Muscle layer of duodenum (tissue), 2 donors: ENCODE results near the gene CMTM7.
"Not testable (repeated sequence)": the region's sequence is repeated elsewhere in the genome, so short reads cannot be mapped to it uniquely, and the experiment has no call there.

Experiments used
- H3K27ac ChIP-seq: one replicate; pipeline ENCODE4 v1.7.0; 2013; ENCODE audit warnings: mild to moderate bottlenecking, low read length
- H3K27me3 ChIP-seq: one replicate; pipeline ENCODE4 v1.7.0; 2013; ENCODE audit warnings: low read depth, mild to moderate bottlenecking, control low read depth, low read length
- H3K36me3 ChIP-seq, 2 donors: one replicate each; pipeline ENCODE4 v1.7.0; 2013; ENCODE audit warnings: low read length in 2 of 2, control low read depth in 1 of 2, mild to moderate bottlenecking in 1 of 2; ENCODE audit not compliant: insufficient read depth in 2 of 2, control insufficient read depth in 1 of 2
- H3K4me1 ChIP-seq, 2 donors: one replicate each; pipeline ENCODE4 v1.7.0; 2013; ENCODE audit warnings: low read length in 2 of 2, mild to moderate bottlenecking in 2 of 2, control low read depth in 1 of 2, moderate library complexity in 1 of 2; ENCODE audit not compliant: insufficient read depth in 2 of 2, control insufficient read depth in 1 of 2
- H3K4me3 ChIP-seq, 2 donors: one replicate each; pipeline ENCODE4 v1.7.0; 2013; ENCODE audit warnings: low read length in 2 of 2, low read depth in 1 of 2, mild to moderate bottlenecking in 1 of 2
- H3K9me3 ChIP-seq, 2 donors: one replicate each; pipeline ENCODE4 v1.7.0; 2013; ENCODE audit warnings: low read length in 2 of 2, control low read depth in 1 of 2, mild to moderate bottlenecking in 1 of 2; ENCODE audit not compliant: control insufficient read depth in 1 of 2
- donor health status: healthy.

Gene CMTM7

DNA sequence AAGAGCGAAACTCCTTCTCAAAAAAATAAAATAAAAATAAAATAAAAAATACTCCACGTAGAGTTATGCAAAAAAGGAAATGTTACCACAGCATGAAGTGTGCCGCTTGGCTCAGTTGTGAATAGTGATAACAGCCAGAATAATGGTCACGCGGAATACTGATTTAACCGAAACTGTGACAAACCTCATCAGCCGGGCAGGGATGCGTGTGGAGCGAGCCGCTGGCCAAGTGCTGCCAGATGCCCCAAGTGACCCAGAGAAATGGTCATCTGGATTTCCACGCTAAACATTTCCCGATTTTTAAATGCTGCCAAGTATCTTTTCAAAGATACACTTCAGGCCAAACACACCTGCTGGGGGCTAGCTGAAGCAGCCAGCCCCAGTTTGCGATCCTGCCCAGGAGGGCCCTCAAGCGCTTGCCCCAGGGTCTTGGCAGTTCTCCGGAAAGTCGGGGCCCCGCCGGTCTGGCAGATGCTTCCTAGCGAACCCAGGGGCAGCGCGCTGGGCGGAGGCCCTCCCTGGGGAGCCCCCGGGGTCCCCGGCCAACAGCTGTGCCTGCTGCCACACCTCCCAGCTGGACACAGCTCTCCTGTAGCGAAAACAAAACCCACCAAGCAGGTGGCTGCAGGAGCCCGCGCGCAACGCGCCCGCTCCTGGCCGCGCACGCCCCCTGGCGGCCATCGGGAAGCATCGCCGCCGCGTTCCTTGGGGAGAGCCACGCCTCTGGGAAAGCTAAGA is 75.8 kb downstream of the CMTM7 start:
- no peak overlapping the region for H3K27ac ChIP-seq
- H3K36me3 ChIP-seq, result no peaks in the 10 kb centered on the region
- H3K4me1 ChIP-seq, result peaks cover 0 to 9% of the 10 kb centered on the region in 2 donors

DNA sequence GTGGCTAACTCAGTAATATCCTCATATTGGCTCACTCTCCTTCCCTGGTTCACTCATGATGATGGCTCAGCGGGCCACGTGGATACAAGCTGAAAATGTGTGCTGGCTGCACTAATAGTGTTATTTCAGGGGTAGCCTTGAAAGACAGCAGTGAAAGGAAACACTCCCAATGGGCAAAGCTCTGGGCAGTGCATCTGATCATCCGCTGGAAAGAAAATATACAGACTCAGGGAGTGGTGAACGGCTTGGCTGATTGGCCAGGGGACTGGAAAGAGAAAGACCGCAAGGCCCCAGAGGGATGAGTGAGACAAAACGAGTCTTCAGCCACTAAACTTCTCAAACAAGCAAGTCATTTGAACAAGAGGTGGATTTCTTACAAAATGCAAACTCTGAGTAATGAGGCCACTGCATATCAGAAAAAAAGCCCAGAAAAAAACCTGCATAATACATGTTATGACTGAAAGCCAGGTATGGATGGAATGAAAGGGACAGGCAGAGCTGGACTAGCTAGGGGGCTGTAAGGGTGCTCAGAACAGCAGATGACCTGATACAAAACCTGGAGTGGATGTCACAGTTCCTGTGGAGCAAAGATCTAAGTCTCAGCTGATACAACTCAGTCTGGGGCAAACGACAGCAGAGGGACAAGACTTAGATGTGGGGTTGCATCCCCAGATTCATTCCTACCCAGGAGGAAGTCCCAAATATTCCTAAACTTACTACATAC is 77.7 kb downstream of the CMTM7 start:
- Histone ChIP-seq H3K9me3 (no peaks in the 10 kb centered on the region), H3K27ac (no peak overlapping the region), H3K4me1 (peaks cover 0 to 9% of the 10 kb centered on the region in 2 donors), H3K27me3 (no peaks in the 10 kb centered on the region), H3K36me3 (no peaks in the 10 kb centered on the region), H3K4me3 (no peak overlapping the region)

More for the DNA sequence above, 75.8 kb downstream of the CMTM7 start:
- Histone ChIP-seq H3K27me3 (no peaks in the 10 kb centered on the region), H3K4me3 (peak overlapping the region; percentile 42 to 54), H3K9me3 (no peaks in the 10 kb centered on the region)

DNA sequence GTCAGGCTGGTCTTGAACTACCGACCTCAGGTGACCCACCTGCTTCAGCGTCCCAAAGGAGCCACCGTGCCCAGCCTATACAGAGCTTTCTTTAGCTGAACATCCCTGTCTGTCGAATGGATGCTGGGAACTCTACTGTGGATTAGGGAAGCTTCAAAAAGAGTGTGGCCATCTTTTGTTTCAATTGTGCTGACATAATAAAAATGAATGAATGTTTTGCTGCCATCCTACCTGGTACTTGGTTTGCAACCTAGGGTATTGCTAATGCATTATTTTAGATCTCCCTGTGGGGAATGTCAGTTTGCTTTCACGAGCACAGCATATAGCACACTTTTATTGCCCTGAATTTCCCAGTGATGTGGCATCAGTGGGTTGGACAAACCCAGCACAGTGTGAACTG is 78.7 kb downstream of the CMTM7 start:
- H3K36me3 ChIP-seq, result no peaks in the 10 kb centered on the region
- H3K4me1 ChIP-seq, result peaks cover 0 to 9% of the 10 kb centered on the region in 2 donors
- no peak overlapping the region for H3K27ac ChIP-seq
- no peaks in the 10 kb centered on the region for H3K27me3 ChIP-seq
- no peak overlapping the region for H3K4me3 ChIP-seq
- H3K9me3 ChIP-seq, result no peaks in the 10 kb centered on the region

DNA sequence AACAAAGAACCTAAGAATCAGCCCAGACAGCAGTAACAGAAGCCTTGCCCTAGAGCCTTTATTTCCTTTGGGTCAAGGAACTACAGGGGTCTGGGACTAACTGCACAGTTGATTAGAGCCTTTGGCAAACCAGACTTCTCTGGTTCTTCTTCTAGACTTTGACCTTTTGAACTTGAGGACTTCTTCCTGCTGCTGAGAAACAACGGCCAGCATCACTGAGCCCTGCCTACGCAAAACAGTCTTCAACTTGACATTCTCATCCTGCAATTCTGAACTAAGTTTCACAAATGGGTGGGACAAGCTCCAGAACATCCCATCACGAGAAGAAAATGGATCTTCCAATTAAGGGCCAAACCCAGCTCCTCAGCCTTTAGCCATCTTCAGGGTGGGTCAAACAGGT is 79.6 kb downstream of the CMTM7 start:
- H3K27me3 ChIP-seq, result no peaks in the 10 kb centered on the region
- no peak overlapping the region for H3K4me3 ChIP-seq
- H3K4me1 ChIP-seq, result peaks cover 0 to 9% of the 10 kb centered on the region in 2 donors
- H3K9me3 ChIP-seq, result no peaks in the 10 kb centered on the region
- no peak overlapping the region for H3K27ac ChIP-seq
- no peaks in the 10 kb centered on the region for H3K36me3 ChIP-seq

DNA sequence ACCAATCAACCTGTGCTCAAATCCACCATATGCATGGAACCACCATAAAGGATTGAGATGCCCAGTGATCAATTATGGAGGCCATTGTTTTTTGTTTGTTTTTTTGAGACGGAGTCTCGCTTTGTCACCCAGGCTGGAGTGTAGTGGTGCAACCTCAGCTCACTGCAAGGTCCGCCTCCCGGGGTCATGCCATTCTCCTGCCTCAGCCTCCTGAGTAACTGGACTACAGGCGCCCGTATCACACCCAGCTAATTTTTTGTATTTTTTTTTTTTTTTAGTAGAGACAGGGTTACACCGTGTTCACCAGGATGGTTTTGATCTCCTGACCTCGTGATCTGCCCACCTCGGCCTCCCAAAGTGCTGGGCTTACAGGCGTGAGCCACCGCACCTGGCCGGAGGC is 80.5 kb downstream of the CMTM7 start:
- H3K27ac ChIP-seq, H3K9me3 ChIP-seq, H3K4me1 ChIP-seq, H3K27me3 ChIP-seq, H3K36me3 ChIP-seq, H3K4me3 ChIP-seq: not testable (repeated sequence)

DNA sequence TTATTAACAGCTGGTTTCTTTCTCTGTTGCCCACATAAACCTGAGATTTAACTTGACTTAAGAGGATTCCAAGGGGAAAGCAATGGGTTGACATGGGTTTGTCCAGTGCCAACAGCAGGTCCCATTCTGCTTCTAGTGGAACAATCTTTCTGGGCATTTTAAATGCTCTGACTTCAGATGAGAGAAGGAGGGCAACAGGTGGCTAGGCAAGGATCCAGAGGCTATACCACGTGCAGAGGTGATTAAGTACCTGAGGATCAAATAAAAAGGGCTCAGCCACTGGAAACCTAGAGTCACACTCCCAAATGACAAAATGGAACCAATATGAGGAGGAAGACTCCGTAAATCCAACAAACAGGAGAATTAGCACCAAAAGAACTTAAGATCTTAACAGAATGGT is 82.5 kb downstream of the CMTM7 start:
- no peaks in the 10 kb centered on the region for H3K9me3 ChIP-seq
- H3K4me1 ChIP-seq, result peaks cover 0 to 4% of the 10 kb centered on the region in 2 donors
- H3K36me3 ChIP-seq, result no peaks in the 10 kb centered on the region
- no peaks in the 10 kb centered on the region for H3K27me3 ChIP-seq
- H3K4me3 ChIP-seq, result no peak overlapping the region
- no peak overlapping the region for H3K27ac ChIP-seq

DNA sequence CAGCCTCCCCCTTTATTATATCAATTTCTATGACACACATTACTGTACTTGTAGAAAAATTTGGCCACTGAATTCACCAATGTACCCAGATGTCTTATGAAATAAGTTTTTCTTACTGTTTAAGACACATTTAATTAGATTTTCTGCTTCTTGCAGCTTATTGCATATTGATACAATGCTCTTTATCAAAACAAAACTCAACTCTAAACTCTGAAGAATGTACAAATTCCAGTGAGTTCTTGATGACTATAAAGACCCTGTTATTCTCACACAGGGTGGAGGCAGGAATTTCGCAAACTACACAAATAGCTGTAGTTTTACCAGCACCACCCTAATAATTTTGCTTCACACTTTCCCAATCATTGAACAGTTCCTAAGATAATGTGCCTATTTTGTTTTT is 89.0 kb downstream of the CMTM7 start:
- Histone ChIP-seq H3K4me3 (no peak overlapping the region), H3K27ac (no peak overlapping the region), H3K4me1 (no peaks in the 10 kb centered on the region), H3K36me3 (peaks cover 4 to 13% of the 10 kb centered on the region in 2 donors), H3K27me3 (no peaks in the 10 kb centered on the region), H3K9me3 (no peaks in the 10 kb centered on the region)

DNA sequence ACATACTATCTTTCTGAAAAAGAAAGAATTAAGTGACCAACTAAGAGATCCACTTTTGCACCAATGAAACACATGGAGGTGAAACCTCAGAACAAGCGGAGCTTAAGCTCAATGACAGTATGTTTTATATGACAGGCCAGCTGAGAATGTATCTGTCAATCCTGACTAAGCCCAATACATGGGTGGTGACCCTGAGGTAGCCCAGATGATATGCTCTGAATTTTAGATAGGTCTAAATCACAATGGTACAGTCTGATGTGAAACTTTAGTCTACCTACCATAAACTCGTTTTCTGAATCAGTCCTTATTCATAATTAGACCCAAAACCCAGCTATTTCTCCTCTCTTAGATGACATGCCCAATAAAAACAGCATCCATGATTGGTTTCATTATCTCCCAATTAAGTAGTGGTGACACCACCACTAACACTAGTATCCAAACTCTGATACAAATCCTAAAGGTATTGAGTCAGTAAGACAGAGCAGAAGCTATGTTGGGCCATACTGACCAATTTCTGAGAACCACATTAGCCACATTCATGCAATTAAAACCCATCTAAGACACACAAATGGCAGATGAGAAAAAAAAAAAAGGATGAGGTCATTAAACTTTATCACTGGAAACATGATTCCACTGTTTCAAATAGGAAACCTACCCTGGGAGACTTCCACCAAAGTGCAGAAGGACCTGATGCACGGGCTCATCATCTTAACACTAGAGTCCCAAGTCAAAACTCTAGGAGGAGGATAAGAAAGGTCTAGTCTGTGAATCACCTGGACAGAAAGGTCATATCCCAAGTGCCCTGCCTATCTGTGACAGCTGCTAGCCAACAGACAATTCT is 90.4 kb downstream of the CMTM7 start:
- Histone ChIP-seq H3K4me3 (no peak overlapping the region), H3K27ac (no peak overlapping the region), H3K4me1 (no peaks in the 10 kb centered on the region), H3K9me3 (no peaks in the 10 kb centered on the region), H3K27me3 (no peaks in the 10 kb centered on the region), H3K36me3 (peaks cover 4 to 13% of the 10 kb centered on the region in 2 donors)

DNA sequence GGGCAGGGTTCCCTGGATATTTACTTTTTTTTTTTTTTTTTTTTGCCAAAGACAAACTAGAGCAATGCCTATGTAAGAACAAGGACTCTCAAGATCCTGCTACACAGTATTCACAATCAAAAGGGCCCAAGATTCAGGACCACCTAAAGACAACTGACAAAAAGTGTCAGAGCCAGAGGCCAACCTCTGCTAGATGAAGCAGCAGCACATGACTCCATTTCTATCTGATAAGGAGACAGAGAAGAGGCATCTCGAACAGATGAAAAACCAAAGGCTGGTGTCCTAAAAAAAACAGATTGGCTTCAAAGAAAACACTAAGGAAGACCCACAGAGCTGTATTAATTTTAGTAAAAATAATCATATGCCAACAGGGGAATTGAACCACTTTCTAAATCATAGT is 91.0 kb downstream of the CMTM7 start:
- no peak overlapping the region for H3K4me3 ChIP-seq
- H3K27me3 ChIP-seq, result no peaks in the 10 kb centered on the region
- peaks cover 4 to 13% of the 10 kb centered on the region in 2 donors for H3K36me3 ChIP-seq
- no peaks in the 10 kb centered on the region for H3K9me3 ChIP-seq
- H3K27ac ChIP-seq, result no peak overlapping the region
- no peaks in the 10 kb centered on the region for H3K4me1 ChIP-seq

DNA sequence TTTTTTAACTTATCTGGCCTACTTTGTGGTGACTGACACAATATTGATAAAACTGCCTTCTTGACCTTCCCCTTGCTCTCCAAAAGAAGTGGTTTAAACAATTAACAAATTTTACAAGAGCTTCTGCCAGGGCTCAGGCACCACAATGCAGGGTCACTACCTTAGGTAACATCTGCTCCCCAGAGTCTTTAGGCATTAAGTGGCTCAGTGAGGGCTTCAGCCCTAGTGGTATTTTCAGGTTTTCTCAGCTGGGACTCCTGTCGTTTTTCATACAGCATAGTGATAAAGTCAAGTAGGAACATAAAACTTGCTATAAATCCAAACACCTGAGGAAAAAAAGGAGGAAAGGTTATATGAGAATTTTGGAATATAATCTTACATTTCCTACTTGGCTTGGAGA is 92.1 kb downstream of the CMTM7 start:
- H3K9me3 ChIP-seq, result no peaks in the 10 kb centered on the region
- no peaks in the 10 kb centered on the region for H3K4me1 ChIP-seq
- no peaks in the 10 kb centered on the region for H3K27me3 ChIP-seq
- H3K4me3 ChIP-seq, result no peak overlapping the region
- H3K36me3 ChIP-seq, result peaks cover 4 to 13% of the 10 kb centered on the region in 2 donors
- no peak overlapping the region for H3K27ac ChIP-seq

DNA sequence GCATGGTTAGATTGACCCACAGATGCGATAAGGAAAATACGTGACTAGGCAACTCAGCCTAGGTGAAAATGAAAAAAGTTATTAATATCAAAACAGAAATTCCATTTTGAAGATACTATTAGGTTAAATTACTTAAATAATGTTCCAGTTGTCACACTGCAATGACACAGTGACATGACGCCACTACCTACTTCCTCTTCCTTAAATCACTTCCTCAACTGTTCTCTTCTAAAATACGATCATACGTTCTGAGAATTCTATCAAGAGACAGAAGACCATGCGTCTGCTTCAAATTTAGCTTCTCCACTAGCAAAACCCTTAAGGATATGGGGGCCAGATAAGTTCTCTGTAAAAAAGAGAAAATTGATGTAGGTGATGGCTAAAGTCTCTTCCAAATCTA is 92.8 kb downstream of the CMTM7 start:
- no peaks in the 10 kb centered on the region for H3K27me3 ChIP-seq
- H3K27ac ChIP-seq, result no peak overlapping the region
- H3K36me3 ChIP-seq, result peaks cover 4 to 13% of the 10 kb centered on the region in 2 donors

More for the DNA sequence above, 92.8 kb downstream of the CMTM7 start:
- Histone ChIP-seq H3K9me3 (no peaks in the 10 kb centered on the region), H3K4me1 (no peaks in the 10 kb centered on the region), H3K4me3 (no peak overlapping the region)
